GM11168 (cell line): Measurements from ENCODE around the gene CELF2.

ENCODE experiments used
- in situ Hi-C: fragments of 300-500 bp; cut with MboI; formaldehyde crosslinking; loops from one replicate; pipeline ENCODE4 v1.12.0; 2022; ENCODE audit warnings: low sequenced_read_pairs; ENCODE audit not compliant: unreplicated experiment

CELF2 gene

DNA sequence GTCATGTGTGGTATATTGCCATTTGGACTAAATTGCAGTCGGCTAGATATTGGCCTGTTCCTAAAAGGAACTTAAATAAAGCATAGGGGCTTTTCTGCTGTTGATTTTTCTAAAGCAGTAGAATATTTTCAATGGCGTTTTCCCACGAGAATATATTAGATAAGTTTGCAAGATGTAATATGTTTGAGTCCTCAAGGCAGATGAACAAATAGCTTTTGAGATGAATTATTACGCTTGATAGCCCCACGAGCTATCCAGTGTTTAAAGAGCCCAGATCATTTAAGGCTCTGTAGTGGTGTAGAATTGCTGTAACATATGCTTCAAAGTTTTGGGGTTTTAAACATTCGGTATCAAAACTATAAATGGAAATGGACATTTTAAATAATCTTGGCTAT lies 2.9 kb downstream of the CELF2 start:
- in situ Hi-C loops, result no loop called here

DNA sequence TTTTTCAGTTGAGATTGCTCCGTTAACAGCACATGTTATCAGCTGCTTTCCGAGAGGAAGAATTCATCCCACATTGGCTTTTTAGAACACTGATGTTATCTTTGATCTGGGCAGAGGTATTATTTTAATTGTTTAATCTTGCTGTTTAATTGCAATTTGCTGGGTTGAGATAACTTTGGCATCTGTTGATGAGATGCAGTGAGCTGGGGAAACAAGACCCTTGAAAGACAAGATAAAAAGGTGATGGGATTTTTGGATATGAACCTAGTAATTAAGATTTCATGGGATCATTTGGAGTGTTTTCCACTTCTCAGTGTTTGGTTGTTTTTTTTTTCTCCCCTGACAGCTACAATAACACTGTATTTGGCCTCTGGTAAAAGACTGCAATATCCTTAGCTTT lies 4.5 kb downstream of the CELF2 start:
- in situ Hi-C loops, result no loop called here

DNA sequence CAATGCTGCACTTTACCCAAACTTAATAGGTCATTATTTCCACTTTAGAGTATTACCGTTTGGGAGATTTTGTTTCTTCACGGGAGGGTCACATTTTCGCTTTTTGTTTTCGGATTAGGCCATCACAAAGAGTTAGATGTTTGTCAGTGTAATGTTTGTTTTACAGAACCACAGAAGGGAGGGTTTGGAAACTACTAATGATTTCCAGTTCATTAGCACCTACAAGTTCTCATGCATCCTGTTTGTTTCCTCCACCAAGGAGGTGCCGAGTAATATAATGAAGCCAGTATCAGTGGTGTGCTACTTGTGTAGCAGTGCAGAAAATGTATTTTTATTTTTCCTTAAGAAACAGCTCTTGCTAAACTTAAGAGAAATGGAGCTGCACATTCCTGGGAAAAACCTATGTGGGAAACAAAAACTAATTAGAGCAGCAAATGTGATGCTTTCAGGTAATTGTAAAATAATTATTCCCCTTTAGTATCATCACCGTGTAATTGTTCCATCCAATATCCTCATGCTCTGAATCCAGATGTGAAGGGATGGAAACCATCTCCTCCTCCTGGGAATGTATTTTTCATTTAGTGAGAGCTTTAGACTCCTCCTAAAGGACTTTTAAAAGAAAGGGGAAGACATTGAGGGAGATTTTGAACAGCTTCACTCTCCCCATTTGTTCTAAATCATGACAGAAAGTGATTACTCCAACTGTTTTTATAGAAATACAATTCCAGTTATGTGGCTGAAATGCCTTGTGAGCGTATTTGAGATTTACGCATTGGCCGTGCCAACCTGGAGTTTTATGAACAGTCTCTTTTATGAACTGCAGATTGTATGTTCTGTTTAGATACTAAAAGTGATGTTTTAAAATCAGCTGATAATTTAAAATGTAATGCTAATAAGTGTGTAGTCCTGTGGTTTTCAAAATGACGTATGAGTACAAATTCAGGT lies 5.6 kb downstream of the CELF2 start:
- in situ Hi-C loops, result no loop called here

DNA sequence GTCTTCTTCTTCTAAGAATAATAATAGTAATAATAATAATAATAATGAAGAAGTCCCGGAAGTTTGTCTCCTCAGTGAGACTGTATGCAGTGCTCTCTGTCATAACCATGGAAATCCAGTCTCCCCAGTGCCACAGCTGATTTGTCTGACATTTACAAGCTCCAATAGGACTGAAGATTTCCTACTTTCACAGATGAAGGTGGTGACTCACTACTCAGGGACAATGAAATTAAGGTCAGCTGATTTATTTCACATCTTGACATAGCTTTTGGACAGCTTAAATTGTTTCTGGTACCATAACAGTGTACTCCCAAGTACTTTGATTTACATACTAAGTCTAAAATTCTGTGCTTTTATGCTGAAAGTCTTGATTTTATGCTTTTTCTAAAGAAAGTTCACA lies 6.9 kb downstream of the CELF2 start:
- in situ Hi-C loops, result no loop called here

DNA sequence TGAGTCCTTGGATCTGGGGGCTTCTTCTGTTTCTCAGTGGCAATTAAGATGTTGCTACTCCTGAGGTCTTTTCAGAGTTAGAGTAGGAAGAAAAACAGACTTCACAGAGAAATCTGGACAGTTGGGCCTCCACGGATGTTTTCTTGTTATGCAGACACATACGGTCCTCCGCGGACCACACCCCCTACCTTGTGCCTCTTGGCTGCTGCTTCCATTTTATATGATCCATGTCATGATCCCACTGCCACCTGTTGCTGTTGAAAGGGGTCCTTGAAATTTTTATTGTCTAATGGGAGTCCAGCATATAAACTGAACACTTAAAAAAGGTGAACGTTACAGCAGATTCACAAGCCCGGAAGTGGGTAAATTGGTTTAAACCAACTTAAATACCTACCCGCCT lies 8.3 kb downstream of the CELF2 start:
- in situ Hi-C loops, result no loop called here

DNA sequence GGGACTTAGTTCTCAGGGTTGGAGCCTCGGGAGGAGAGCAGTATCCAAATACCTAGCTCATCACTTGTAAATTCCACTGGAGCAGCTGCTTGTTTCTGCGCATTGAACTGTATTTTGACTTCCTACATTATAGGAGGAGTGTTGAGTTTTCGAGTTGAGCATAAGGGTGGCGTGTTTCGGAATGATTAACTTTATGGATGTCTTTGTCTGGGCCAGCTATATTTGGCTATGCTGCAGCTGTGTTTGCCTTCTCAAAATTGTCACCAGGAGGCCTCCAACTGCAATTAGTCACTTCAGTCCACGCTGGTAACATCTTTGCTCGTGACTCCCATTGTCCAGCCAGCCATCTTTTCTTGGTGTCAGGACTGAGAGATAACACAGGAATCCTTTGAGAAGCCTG lies 9.1 kb downstream of the CELF2 start:
- in situ Hi-C loops, result no loop called here

DNA sequence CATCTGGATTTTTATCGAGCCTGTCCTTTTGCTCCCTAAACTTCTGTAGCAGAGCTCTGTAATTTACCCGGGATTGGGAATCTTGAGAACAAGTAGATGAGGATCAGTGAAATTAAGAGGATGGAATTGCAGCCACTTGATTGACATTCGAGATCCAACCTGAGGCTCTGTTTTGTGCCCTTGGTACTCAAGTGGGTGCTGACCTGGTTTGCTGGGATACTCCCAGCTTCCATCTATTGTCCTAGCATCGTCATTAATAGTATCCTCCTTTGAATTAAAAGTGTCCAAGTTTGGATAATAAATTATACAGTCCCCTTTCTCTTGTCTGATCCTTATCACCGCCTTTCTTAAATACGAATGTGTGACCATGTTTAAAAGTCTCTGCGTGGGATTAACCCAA lies 17.1 kb downstream of the CELF2 start:
- in situ Hi-C loops, result no loop called here

DNA sequence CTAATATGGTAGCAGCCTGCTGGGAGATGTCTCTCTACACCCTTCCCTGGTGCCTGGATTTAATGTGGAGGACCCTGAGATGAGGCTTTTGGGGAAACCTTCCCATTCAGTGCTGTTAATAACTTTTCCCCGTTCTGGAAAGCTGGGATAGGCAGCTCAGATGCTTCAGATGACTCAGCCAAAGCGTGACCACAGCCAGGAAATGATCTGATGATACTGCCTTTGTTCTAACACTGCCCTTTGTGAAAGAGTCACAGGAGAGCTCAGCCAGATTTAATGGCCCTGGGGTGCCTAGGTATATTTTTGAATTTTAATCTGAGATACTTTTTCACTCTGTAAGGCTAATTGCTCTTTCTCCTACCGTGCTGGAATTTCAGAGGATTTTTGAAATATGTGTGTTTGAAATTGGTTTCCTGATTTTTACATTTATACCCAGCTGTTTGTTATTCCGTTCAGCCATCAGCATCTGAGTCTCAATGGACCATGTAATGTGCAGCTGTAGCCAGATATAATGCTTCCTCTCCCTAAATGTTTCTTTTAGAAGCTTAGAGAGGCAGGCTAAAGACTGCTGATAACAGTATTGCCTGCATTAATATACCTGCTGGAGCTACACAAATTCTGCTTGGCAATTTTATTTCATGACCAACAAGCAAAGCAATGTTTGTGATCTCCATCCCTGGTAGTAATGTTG lies 17.8 kb downstream of the CELF2 start:
- in situ Hi-C loops, result no loop called here

DNA sequence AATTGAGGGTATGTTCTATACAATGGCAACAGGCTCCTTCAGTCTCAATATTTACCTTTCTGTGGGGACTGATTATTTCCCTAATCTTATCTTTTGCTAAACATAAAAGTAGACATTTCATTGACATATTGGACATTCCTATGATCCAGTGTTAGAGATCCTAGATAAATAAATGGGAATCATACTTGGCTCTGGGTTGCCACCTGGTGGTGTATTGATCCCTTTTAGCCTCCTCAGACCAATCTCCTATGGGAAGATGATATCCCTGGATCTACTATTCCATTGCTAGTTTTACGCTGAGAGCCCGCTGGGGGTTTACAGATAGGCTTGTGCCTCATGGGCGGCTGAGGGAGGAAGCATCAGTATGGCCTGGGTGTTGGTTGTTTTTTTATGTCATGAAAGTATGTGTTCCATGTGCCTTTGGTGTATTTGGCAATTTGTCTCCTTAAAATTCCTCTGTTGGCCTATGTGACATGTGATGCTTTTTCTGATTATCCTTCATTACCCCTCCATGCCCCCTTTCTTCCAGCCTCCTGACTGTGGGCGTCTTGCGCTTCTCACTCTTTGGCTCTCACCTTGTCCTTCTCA lies 18.8 kb downstream of the CELF2 start:
- in situ Hi-C loops, result no loop called here

DNA sequence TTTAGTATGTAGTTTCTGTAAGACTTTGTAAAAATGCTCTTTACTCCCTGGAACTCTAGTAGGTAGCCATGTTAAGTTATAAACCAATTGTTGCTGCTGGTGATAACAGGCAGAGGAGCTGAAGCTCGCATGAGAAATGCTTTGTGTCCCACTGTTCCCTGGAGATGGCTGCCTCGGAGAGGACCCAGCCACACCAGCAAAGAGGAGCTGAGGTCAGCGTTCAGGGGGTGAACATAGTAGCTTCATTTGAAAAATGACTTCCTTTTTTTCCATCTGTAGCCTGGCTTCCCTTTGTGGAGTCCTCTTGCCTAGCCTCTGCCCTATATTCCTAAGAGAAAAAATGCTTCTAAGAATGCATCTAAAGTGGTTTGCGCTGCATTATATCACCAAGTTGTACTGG lies 20.3 kb downstream of the CELF2 start:
- in situ Hi-C loops, result no loop called here

DNA sequence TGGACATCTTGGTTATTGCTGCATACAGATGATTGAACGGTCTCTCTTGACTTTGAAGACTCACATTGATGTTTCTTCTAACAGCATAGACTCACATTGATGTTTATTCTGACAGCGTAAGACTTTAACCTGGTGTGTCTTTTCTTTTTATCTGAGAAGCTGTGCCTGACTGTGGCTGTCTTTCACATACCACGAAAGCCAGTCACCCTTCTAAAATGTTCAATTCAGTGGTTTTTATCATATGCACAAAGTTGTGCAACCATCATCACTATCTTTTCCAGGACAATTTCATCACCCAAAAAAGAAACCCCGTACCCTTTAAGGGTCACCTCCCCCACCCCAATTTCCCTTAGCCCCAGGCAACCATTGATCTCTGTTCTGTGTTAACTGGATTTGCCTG lies 24.7 kb downstream of the CELF2 start:
- in situ Hi-C loops, result no loop called here

DNA sequence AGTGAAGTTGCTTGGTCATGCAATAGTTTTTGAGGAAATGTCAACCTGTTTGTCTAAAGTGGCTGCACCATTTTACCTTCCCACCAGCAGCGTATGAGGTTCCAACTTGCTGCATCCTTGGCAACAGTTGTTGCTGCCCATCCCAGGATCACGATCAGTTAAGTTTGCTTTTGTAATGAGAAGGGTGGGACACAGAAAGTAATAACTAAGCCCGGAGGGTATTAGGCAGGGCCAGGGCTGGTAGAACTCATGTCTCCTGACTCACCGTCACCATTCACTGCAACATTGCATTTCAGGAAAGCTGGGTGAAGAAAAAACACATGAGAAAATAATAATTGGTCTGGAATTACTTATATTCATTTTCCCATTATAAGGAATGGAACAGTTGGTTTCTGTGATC lies 25.4 kb downstream of the CELF2 start:
- in situ Hi-C loops, result no loop called here

DNA sequence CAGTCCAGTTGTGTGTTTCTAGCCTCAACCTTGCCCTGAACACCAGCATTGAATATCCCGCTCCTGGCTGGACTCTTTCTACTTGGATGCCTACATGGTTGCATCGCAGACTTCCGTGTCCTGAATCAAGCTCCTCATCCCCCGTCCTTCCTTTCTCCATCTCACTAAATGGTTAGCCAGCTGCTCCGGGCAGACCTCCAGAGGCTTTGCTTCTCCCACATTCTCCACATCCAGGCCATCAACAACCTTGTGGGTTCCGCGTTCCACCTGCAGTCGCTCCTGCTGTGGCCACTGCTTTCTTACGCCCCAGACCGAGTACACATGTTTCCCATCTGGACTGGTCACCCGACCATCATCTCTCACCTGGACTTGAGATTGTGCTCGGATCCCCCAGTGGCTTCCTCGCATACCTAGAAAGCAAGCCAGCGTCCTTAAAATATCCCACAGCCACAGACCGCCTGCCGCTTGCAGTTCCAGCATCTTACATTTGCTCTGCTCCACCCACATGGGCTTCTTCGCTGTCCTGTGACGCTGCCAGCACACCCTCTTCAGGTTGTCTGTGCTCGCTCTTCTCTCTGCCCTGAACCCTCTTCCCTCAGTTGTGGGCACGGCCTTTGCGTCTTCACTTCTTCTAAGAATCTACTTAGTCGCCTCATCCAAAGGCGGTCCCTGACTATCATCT lies 25.9 kb downstream of the CELF2 start:
- in situ Hi-C loops, result no loop called here

DNA sequence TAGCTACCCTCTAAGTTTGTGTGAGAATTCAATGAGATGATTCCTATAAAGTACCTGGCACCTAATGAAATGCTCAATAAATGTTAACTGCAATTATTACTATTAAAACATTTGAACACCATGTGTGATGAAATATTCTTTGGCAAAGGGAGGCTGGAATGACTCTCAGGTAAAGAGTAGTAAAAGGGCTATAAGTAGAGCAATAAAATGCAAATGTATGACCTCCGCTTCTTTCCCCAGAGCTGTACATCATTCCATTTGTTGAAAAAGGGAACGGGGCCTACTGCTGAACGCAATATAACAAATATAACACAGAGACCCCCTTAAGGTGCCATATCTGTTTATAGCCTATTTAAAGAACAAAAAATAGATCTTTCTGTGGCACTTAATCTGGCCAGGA lies 27.8 kb downstream of the CELF2 start:
- in situ Hi-C loops, result no loop called here

DNA sequence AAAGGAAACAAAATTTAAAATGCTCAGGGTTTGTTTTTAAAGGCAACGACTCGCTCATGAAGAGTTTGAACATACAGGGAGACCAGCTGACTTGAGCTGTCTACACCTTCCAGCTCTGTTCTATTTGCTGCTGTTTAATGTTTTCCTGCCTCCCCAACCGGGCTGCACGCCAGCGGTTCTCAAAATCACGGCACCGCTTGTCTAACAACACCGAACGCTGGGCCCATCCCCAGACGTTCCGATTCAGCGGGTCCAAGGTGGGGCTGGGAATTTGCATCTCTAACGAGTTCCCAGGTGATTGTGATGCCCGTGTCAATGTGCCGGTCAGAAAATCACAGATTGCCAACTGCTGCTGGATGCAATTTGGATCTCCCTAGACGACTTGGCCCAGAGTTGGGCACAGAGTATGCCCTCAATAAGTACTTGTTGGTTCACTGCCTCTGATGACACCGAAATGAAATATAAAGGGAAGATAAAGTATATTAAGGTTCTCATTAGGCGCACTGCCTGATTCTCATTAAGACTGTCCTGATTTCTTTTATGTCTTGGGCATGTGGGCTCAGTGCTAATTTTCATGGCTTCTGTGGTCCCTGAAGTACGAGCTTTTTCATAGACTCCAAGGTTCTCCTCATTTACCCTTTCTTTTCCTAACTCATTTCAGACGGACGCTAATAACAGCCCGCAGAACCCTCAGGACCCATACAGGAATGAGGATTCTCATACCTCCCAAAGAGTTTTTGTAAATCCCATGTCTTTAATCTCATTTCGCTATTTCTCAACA lies 28.5 kb downstream of the CELF2 start:
- in situ Hi-C loops, result no loop called here

DNA sequence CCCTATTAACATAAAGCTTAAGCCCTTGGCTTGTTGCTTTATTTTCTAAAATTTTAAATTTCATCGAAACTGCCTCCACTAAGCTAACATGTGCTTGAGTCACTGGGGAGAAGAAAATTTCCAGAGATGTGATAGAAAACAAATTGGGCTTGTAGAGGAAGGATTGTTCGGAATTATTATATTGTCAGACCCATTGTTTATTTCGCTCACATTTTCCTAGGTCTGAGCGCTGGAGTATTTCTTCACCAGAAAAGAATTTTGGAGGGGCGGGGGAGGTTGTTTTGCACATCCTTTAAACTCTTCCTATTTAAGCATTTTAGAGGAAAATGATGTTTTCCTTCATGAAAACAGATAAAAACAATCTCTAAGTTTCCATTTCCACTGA lies 29.1 kb downstream of the CELF2 start:
- in situ Hi-C loops, result no loop called here

DNA sequence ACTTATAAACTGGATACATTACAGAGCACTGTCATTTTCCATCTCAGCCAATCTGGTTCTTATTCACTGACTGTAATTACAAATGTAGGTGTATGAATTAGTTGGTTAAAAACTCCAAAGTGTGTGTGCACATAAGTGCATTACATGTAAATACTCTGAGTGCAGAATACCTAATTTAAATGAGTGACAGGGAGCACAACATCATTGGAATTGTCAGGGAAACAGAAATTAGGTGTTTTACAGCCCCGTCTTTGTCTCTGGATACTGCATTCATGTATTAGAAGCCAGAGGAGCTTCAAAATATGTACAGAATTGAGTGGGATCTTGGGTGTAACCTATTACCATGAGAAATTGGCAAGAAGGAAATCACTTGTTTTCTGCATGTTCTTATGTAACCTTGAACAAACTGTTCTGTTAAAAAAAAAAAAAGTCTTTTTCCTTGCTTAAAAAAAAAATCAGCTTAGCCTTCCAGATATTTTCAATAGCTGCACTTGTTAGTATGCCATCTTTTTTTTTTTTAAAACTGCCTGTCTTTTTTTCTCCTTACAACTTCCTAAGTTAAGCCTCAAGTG lies 31.1 kb downstream of the CELF2 start:
- in situ Hi-C loops, result no loop called here

DNA sequence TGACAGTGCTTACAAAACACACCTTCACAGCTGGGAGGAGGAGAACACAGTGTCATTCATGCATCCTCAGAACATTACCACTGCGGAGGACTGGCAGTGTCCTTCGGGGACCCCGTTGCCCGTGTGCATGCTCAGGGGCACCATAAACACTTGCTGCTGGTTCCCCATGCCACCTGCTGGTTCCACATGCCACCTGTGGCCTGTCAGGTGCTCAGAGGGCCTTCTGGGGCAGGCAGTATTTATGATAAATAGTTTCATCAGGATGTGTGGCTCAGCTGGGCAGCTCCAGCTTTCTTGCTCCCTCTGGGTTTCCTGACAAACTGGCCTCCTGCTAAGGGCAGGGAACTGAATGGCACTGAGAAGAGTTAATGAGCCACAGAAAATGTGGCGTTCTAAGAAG lies 32.1 kb downstream of the CELF2 start:
- in situ Hi-C loops, result no loop called here

DNA sequence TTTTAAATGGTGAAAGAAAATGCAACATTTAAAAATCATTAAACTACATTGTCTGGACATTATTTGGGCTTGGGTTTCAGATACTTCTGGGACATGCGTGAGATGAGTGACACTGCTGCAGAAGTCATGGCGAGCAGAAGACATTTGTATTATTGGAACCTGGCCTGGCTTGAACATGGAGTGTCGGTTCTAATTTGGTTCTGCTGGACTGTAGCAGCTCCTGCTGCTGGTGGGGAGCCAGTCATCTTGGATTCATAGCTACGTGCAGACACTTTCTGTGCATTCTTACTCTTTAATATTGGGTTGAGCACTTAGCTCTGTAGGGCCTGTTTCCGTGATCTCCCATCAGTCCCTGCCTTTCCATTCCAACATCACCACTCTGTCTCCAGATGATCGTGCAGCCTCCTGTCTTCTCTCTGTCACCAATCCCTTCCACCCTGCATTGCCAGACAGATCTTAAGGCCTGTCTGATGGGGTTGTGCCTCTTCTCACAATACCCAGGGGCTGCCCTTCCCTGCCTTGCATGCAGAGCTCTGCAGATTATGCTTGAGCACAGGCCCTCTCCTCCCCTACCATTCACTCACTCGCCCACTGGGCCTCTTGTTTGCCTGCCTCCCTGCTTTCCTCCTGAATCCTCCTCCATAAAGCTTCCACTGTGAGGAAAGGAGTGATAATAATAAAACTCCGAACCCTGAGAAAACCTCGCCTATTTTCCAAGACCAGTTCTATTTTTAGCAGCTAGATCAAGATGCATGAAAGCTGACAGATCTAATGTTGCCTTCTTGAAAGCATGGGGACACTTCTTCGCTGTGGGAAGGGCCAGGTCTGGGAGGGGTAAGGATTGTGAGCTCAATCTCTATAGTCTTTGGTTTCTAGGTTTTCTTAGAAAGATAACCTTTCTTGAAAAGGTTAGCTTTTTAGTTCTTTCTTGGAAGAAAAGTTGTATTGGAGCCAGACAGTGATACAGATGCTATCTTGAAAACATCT lies 32.9 kb downstream of the CELF2 start:
- in situ Hi-C loops, result no loop called here
